ENCODE measurements around the gene PRF1. TPM values are rescaled to one million over a fixed set of nuclear protein-coding genes. Genes with fewer than 3 reads are reported as not detected.

Gene PRF1
- total and polyA plus RNA-seq, 2 donors (not counting 1 experiment from before 2014, with no cell fraction given) = not detected

DNA sequence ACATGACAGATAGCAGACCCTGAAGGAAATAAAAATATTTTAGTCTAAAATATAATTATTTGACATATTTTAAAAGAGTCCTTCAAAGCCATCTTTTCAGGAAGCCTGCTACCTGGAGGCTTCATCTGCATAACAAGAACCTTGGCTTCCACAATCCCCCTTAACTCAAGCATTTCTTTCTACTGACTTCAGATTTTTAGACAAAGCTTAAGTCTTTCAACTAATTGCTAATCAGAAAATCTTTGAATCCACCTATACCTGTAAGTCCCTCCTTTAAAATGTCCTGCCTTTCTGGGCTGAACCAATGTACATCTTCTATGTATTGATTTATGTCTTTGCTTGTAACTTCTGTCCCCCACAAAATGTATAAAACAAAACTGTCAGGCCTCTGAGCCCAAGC, 23.5 kb upstream of the PRF1 start:
- DNase-seq (ENCODE audit: low read depth in 2 of 2) = no peak
- Histone ChIP-seq H3K27ac (ENCODE audit: insufficient read depth, low read length) (no peak overlapping the region), H3K4me3 (replicated peaks in 1 of 4; ENCODE audit: control extremely low read depth in 1 of 4, insufficient read depth in 1 of 4, low read depth in 3 of 4, low read length in 4 of 4) (no peak overlapping the region), H3K79me2 (ENCODE audit: control insufficient read depth, insufficient read depth, low read length) (no peaks in the 10 kb centered on the region), H2AFZ (ENCODE audit: low read length) (no peak overlapping the region), H3K27me3 (ENCODE audit: control insufficient read depth, insufficient read depth, low read length) (no peaks in the 10 kb centered on the region), H3K36me3 (ENCODE audit: control insufficient read depth, insufficient read depth, low read length) (no peaks in the 10 kb centered on the region), H3K4me2 (ENCODE audit: extremely low read depth, insufficient read depth, low read length) (no peak overlapping the region), H4K20me1 (ENCODE audit: control insufficient read depth, extremely low read depth, insufficient read depth, low read length) (no peaks in the 10 kb centered on the region), H3K9me3 (ENCODE audit: control insufficient read depth, insufficient read depth, low read depth, low read length) (no peaks in the 10 kb centered on the region), H3K9ac (ENCODE audit: insufficient read depth, low read length) (no peak overlapping the region), H3K4me1 (ENCODE audit: control insufficient read depth, extremely low read depth, insufficient read depth, low read length) (no peaks in the 10 kb centered on the region)
- TF ChIP-seq, protein P1, sequence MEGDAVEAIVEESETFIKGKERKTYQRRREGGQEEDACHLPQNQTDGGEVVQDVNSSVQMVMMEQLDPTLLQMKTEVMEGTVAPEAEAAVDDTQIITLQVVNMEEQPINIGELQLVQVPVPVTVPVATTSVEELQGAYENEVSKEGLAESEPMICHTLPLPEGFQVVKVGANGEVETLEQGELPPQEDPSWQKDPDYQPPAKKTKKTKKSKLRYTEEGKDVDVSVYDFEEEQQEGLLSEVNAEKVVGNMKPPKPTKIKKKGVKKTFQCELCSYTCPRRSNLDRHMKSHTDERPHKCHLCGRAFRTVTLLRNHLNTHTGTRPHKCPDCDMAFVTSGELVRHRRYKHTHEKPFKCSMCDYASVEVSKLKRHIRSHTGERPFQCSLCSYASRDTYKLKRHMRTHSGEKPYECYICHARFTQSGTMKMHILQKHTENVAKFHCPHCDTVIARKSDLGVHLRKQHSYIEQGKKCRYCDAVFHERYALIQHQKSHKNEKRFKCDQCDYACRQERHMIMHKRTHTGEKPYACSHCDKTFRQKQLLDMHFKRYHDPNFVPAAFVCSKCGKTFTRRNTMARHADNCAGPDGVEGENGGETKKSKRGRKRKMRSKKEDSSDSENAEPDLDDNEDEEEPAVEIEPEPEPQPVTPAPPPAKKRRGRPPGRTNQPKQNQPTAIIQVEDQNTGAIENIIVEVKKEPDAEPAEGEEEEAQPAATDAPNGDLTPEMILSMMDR (conservative IDR thresholded peaks at IDR 0.05 in 1 of 2, IDR thresholded peaks at IDR 0.05 in 1 of 2; ENCODE audit: low read depth in 1 of 2, low read length in 2 of 2) = no peak
- no peak for TF ChIP-seq EZH2 (IDR thresholded peaks at IDR 0.05; ENCODE audit: low read length, missing control alignments)

DNA sequence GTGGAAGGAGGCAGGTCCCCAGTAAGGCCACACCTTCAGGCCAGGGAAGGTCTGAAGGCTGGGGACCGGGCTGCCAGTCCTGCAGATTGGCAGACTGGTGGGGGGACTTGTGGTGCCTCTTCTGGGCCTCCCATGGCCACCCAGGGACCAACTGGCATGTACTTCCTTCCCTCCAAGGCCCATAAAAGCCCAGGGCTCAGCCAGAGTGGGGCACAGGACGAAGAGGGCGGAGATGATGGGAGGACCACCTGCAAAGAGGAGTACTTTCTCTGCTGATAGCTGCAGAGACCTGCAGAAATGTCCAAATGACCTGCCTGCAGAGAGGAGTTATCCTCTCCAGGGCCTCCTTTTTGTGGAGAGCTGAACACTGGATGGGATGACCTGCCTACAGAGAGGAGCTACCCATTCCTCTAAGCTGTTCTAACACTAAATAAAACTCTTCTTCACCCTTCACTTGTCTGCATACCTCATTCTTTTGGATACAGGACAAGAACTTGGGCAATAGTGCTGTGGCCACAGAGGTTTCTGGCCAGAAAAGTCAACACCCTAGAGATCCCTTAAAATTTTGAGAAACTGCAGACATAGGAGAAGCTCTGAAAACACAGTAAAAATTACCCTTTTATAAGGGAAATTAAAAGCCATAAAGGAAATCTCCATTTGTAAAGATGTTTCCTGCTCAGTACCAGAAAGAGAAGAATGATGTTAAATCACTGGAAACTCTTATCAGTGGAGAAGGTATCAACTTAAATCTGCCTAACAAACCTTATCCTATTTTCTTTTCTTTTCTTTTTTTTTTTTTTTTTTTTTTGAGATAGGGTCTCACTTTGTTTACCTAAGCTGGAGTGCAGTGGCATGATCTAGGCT, 20.7 kb upstream of the PRF1 start:
- Histone ChIP-seq H3K27ac (ENCODE audit: insufficient read depth, low read length) (no peak overlapping the region), H3K36me3 (ENCODE audit: control insufficient read depth, insufficient read depth, low read length) (no peaks in the 10 kb centered on the region), H3K4me2 (ENCODE audit: extremely low read depth, insufficient read depth, low read length) (no peak overlapping the region), H3K27me3 (ENCODE audit: control insufficient read depth, insufficient read depth, low read length) (no peaks in the 10 kb centered on the region), H3K79me2 (ENCODE audit: control insufficient read depth, insufficient read depth, low read length) (no peaks in the 10 kb centered on the region), H3K4me3 (replicated peaks in 1 of 4; ENCODE audit: control extremely low read depth in 1 of 4, insufficient read depth in 1 of 4, low read depth in 3 of 4, low read length in 4 of 4) (no peak overlapping the region), H3K4me1 (ENCODE audit: control insufficient read depth, extremely low read depth, insufficient read depth, low read length) (no peaks in the 10 kb centered on the region), H3K9ac (ENCODE audit: insufficient read depth, low read length) (no peak overlapping the region), H2AFZ (ENCODE audit: low read length) (no peak overlapping the region), H3K9me3 (ENCODE audit: control insufficient read depth, insufficient read depth, low read depth, low read length) (no peaks in the 10 kb centered on the region), H4K20me1 (ENCODE audit: control insufficient read depth, extremely low read depth, insufficient read depth, low read length) (no peaks in the 10 kb centered on the region)
- TF ChIP-seq EZH2 (IDR thresholded peaks at IDR 0.05; ENCODE audit: low read length, missing control alignments) = no peak
- TF ChIP-seq, protein P1 (conservative IDR thresholded peaks at IDR 0.05 in 1 of 2, IDR thresholded peaks at IDR 0.05 in 1 of 2; ENCODE audit: low read depth in 1 of 2, low read length in 2 of 2) = no peak
- peak; percentile 45 to 48 for DNase-seq (ENCODE audit: low read depth in 2 of 2)

DNA sequence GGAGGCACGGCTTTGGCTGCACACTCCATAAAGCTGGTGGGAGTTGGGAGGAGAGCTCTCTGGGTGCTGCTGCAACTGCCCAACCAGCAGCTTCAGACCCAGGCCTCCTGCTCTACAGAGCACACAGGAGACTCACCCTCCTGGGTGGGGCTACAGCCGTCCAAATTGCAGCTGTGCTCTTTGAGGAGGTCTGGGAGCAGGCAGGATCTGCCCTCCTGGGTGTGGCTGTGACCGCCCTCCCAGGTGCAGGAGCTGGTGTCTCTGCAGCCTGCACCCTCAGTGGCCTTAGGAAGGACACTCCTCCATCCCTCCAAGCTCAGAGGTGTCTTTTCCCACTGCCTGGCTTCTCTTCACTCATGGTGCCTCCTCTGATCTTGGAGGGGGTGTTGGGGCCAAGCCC, 20.0 kb upstream of the PRF1 start:
- no peaks in the 10 kb centered on the region for H3K4me1 ChIP-seq (ENCODE audit: control insufficient read depth, extremely low read depth, insufficient read depth, low read length)
- H3K79me2 ChIP-seq (ENCODE audit: control insufficient read depth, insufficient read depth, low read length) = no peaks in the 10 kb centered on the region
- H3K9ac ChIP-seq (ENCODE audit: insufficient read depth, low read length) = no peak overlapping the region
- no peak overlapping the region for H3K4me2 ChIP-seq (ENCODE audit: extremely low read depth, insufficient read depth, low read length)
- no peak overlapping the region for H3K27ac ChIP-seq (ENCODE audit: insufficient read depth, low read length)
- H3K27me3 ChIP-seq (ENCODE audit: control insufficient read depth, insufficient read depth, low read length) = no peaks in the 10 kb centered on the region
- no peak for TF ChIP-seq EZH2 (IDR thresholded peaks at IDR 0.05; ENCODE audit: low read length, missing control alignments)
- TF ChIP-seq, protein P1 (conservative IDR thresholded peaks at IDR 0.05 in 1 of 2, IDR thresholded peaks at IDR 0.05 in 1 of 2; ENCODE audit: low read depth in 1 of 2, low read length in 2 of 2) = no peak
- H3K4me3 ChIP-seq (replicated peaks in 1 of 4; ENCODE audit: control extremely low read depth in 1 of 4, insufficient read depth in 1 of 4, low read depth in 3 of 4, low read length in 4 of 4) = no peak overlapping the region
- H3K9me3 ChIP-seq (ENCODE audit: control insufficient read depth, insufficient read depth, low read depth, low read length) = no peaks in the 10 kb centered on the region
- H4K20me1 ChIP-seq (ENCODE audit: control insufficient read depth, extremely low read depth, insufficient read depth, low read length) = no peaks in the 10 kb centered on the region
- no peaks in the 10 kb centered on the region for H3K36me3 ChIP-seq (ENCODE audit: control insufficient read depth, insufficient read depth, low read length)
- no peak for DNase-seq (ENCODE audit: low read depth in 2 of 2)
- H2AFZ ChIP-seq (ENCODE audit: low read length) = no peak overlapping the region
